Measurements from ENCODE around the gene THOC5. TPM values are rescaled to one million over a fixed set of nuclear protein-coding genes. Genes with fewer than 3 reads are reported as not detected.

The THOC5 gene
- total RNA-seq, 1 donor from 2014 or later, result 73.2 TPM

DNA sequence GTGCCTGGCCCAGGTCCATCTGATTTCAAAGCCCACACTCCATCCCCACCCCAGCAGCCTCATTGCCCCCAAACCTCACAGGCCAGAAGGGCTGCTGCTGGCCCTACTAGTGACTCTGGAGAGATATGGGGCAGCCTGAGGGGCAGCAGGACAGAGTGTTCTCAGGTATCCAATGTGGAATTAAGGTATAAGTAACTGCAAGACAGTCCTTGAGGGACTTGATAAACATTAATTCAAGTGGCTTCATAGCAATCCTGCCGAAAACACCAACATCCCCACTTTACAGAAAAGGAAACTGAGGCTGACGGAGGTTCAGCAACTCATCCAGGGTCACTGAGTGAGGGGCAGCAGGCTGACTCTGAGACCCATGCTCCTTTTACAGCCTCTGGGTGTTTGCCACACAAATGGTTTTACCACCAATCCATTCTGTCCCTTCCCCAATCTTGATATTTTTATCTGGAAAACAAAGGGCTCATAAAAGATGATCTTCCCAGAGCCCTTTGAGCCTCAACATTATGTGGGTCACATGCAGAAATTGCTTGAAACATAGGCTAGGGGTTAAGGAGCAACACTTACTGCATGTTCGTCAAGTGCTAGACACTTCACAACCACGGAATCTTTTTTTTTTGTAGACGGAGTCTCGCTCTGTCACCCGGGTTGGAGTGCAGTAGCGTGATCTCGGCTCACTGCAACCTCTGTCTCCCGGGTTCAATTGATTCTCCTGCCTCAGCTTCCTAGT is 25.1 kb upstream of the THOC5 start:
- H3K4me1 Mint-ChIP-seq, result peaks cover 20% of the 10 kb centered on the region
- H3K36me3 Mint-ChIP-seq (ENCODE audit: low read depth), result peaks cover 2% of the 10 kb centered on the region
- no peaks in the 10 kb centered on the region for H3K9me3 Mint-ChIP-seq
- no peak overlapping the region for H3K27ac Mint-ChIP-seq (ENCODE audit: unreplicated experiment)
- no peaks in the 10 kb centered on the region for H3K27me3 Mint-ChIP-seq (ENCODE audit: low read depth)
- peak overlapping the region; percentile 57 for H3K4me3 Mint-ChIP-seq
- TF ChIP-seq, protein P1, sequence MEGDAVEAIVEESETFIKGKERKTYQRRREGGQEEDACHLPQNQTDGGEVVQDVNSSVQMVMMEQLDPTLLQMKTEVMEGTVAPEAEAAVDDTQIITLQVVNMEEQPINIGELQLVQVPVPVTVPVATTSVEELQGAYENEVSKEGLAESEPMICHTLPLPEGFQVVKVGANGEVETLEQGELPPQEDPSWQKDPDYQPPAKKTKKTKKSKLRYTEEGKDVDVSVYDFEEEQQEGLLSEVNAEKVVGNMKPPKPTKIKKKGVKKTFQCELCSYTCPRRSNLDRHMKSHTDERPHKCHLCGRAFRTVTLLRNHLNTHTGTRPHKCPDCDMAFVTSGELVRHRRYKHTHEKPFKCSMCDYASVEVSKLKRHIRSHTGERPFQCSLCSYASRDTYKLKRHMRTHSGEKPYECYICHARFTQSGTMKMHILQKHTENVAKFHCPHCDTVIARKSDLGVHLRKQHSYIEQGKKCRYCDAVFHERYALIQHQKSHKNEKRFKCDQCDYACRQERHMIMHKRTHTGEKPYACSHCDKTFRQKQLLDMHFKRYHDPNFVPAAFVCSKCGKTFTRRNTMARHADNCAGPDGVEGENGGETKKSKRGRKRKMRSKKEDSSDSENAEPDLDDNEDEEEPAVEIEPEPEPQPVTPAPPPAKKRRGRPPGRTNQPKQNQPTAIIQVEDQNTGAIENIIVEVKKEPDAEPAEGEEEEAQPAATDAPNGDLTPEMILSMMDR (conservative IDR thresholded peaks at IDR 0.05), result no peak
- DNase-seq (ENCODE audit: low read depth, low spot score), result no peak

DNA sequence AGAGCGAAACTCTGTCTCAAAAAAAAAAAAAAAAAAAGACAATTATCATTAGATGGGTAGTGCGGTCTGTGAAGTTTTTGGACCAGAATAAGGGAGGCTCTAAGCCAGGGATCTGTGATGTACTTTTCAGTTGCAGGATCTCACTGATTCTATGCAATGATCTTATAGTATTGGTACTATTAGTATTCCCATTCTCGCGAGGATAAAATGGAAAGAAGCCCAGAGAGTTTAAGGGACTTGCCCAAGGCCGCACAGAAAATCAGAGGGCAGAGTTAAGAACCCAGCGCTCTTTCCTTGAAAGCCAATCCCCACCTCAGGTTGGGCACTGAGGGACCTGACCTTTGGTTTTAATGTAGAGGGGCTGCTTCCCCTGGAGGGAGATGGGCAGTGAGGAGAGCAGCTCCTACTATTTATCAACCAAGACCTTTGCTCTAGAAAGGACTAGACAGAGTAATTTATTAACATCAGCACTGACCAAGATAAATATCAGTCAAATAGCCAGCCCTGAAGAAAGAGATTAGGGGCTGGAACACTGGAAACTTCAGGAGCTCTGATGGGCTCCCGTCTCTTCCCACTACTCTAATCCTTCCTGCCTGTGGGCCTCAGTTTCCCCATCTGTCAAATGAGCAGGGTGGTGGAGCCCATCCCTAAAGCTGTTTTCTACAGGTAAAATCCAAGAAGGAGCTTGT is 21.3 kb upstream of the THOC5 start:
- no peaks in the 10 kb centered on the region for H3K27me3 Mint-ChIP-seq (ENCODE audit: low read depth)
- no peaks in the 10 kb centered on the region for H3K9me3 Mint-ChIP-seq
- DNase-seq (ENCODE audit: low read depth, low spot score), result no peak
- TF ChIP-seq, protein P1 (conservative IDR thresholded peaks at IDR 0.05), result no peak
- H3K4me3 Mint-ChIP-seq, result no peak overlapping the region
- H3K36me3 Mint-ChIP-seq (ENCODE audit: low read depth), result peaks cover 2% of the 10 kb centered on the region
- H3K4me1 Mint-ChIP-seq, result peaks cover 9% of the 10 kb centered on the region
- H3K27ac Mint-ChIP-seq (ENCODE audit: unreplicated experiment), result peak overlapping the region; percentile 37

DNA sequence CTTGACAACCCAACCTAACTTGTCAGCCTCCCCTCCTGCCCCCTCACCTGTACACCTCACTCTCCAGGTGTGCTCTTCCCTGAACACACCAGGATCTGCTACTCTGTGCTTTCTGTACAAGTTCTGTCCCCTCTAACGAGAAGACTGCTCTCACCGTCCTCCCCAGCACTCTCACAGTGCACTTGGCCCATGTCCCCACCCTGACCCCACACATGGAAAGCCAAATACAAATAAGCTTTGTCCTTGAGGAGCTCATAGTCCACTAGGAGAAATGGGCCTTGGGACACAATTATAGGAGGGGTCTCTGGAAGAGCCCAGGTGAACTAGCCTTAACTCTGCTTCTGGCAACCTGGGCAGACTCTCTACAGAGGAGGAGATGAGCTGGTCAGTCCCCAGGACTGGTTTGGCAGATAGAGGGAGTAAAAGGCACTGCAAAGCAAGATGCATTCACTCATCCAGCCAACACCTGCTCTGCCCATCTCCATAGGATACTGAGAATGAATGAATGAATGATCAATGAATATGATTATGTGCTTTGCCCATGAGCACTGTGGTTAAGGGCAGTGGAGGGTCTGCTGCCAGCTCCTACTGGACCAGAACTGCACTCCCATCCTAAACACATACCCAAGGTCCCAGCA is 17.5 kb upstream of the THOC5 start:
- TF ChIP-seq, protein P1 (conservative IDR thresholded peaks at IDR 0.05), result no peak
- no peak for DNase-seq (ENCODE audit: low read depth, low spot score)
- Mint-ChIP-seq H3K27me3 (ENCODE audit: low read depth) (no peaks in the 10 kb centered on the region), H3K4me3 (no peak overlapping the region), H3K9me3 (no peaks in the 10 kb centered on the region), H3K27ac (ENCODE audit: unreplicated experiment) (no peak overlapping the region), H3K4me1 (peaks cover 4% of the 10 kb centered on the region), H3K36me3 (ENCODE audit: low read depth) (peaks cover 3% of the 10 kb centered on the region)

DNA sequence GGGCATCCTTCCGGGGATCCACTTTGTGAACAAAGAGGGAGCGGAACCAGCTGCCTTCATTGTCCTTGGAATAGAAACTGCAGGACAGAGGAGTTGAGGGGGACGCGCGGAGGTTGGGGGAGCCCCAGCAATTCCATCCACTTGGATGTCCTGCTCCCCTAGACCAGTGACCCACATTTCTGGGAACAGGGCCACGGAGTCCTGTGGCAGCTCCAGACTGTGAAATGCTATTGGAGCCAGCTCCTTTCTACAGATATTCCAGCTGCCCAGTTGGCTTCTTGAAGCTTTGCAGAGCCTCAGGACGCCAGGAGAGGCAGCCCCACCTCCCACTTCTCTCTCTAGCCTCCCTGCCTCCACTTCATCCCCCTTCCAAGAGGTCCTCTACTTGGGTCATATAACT is 16.9 kb upstream of the THOC5 start:
- TF ChIP-seq, protein P1 (conservative IDR thresholded peaks at IDR 0.05), result no peak
- no peak overlapping the region for H3K27ac Mint-ChIP-seq (ENCODE audit: unreplicated experiment)
- no peak overlapping the region for H3K4me3 Mint-ChIP-seq
- no peaks in the 10 kb centered on the region for H3K9me3 Mint-ChIP-seq
- no peaks in the 10 kb centered on the region for H3K27me3 Mint-ChIP-seq (ENCODE audit: low read depth)
- DNase-seq (ENCODE audit: low read depth, low spot score), result no peak
- H3K4me1 Mint-ChIP-seq, result peaks cover 4% of the 10 kb centered on the region
- H3K36me3 Mint-ChIP-seq (ENCODE audit: low read depth), result peaks cover 3% of the 10 kb centered on the region

DNA sequence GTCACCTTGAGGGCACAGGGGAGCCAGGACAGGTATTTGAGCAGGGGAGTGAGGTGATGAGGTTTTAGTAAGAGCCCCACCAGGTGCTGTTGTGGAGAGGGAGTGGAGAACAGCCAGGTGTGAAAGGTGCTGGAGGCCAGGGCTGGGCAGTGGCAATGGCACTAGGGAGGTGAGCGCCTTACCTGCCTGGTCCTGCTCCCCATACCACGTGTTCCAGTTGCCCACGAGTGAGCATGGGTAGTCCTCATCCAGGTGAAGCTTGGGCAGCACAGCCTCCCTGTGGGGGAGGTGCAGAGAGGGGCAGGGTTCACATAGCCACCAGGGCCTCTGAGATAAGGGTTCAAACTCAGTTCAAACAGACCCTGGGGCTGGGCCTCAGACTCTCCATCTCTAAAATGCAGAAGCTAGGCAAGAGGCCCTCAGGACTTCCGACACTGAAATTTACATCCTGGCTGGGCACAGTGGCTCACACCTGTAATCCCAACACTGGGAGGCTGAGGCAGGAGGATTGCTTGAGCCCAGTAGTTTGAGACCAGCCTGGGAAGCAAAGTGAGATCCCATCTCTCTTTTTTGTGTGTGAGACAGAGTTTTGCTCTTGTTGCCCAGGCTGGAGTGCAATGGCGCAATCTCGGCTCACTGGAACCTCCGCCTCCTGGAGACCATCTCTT is 15.6 kb upstream of the THOC5 start:
- H3K4me3 Mint-ChIP-seq, result no peak overlapping the region
- no peaks in the 10 kb centered on the region for H3K9me3 Mint-ChIP-seq
- peaks cover 4% of the 10 kb centered on the region for H3K4me1 Mint-ChIP-seq
- H3K36me3 Mint-ChIP-seq (ENCODE audit: low read depth), result peaks cover 3% of the 10 kb centered on the region
- H3K27me3 Mint-ChIP-seq (ENCODE audit: low read depth), result no peaks in the 10 kb centered on the region
- H3K27ac Mint-ChIP-seq (ENCODE audit: unreplicated experiment), result no peak overlapping the region
- no peak for DNase-seq (ENCODE audit: low read depth, low spot score)
- TF ChIP-seq, protein P1 (conservative IDR thresholded peaks at IDR 0.05), result no peak
